Upper lobe of left lung (tissue), 6 donors: ENCODE results near the gene USP50. TPM values are rescaled to one million over a fixed set of nuclear protein-coding genes. Genes with fewer than 3 reads are reported as not detected.

ENCODE experiments used
- ATAC-seq, 2 donors: fragments of 200-7000 bp; cut with Tn5 transposase; one replicate each; pipeline ENCODE4 v1.9.1; 2022; ENCODE audit warnings: mild to moderate bottlenecking in 2 of 2, moderate library complexity in 2 of 2; ENCODE audit not compliant: low FRiP score in 2 of 2
- DNase-seq, 2 donors: peaks; one replicate each; pipeline ENCODE4 v3.0.0-alpha.2; 2019 to 2020
- H3K27ac ChIP-seq, 4 donors: fragments of 200-600 bp; sonication (generic); one replicate each; pipeline ENCODE4 v1.5.1; 2016 to 2019
- H3K27me3 ChIP-seq, 4 donors: fragments of 200-600 bp; sonication (generic); one replicate each; pipeline ENCODE4 v1.5.1; 2017 to 2019
- H3K36me3 ChIP-seq, 4 donors: fragments of 200-600 bp; sonication (generic); one replicate each; pipeline ENCODE4 v1.5.1; 2016 to 2019
- H3K4me1 ChIP-seq, 4 donors: fragments of 200-600 bp; sonication (generic); one replicate each; pipeline ENCODE4 v1.5.1; 2018 to 2019
- H3K4me3 ChIP-seq, 4 donors: fragments of 200-600 bp; sonication (generic); one replicate each; pipeline ENCODE4 v1.5.1; 2017 to 2019; ENCODE audit warnings: mild to moderate bottlenecking in 2 of 4, moderate library complexity in 1 of 4
- H3K9me3 ChIP-seq, 4 donors: fragments of 200-600 bp; sonication (generic); one replicate each; pipeline ENCODE4 v1.5.1; 2018 to 2019
- CTCF ChIP-seq, 6 experiments: fragments of 450-650 bp in 4 of 6; fragments of 200-600 bp in 2 of 6; sonication (generic) in 2 of 6; IDR thresholded peaks; one replicate each; pipeline ENCODE4 v1.5.1; 2016 to 2019; ENCODE audit warnings: antibody characterized with exemption in 6 of 6
- EP300 ChIP-seq, 4 donors: sonication (generic); formaldehyde crosslinking; IDR thresholded peaks; one replicate each; pipeline ENCODE4 v1.5.1; 2017; ENCODE audit warnings: antibody characterized with exemption in 4 of 4, control low read depth in 2 of 4
- POLR2A ChIP-seq, 4 donors: fragments of 450-650 bp; IDR thresholded peaks; one replicate each; pipeline ENCODE4 v1.5.1; 2016 to 2017; ENCODE audit warnings: antibody characterized with exemption in 4 of 4, mild to moderate bottlenecking in 2 of 4
- POLR2AphosphoS5 ChIP-seq, 2 donors: sonication (generic); formaldehyde crosslinking; IDR thresholded peaks; one replicate each; pipeline ENCODE4 v1.5.1; 2017; ENCODE audit warnings: antibody characterized with exemption in 2 of 2
- WGBS, 2 donors: methylation state at CpG; one replicate each; pipeline ENCODE4 v1.1.5; 2017 to 2018; 5-methylcytosine and 5-hydroxymethylcytosine counted together
- small RNA-seq, 4 donors: library from RNA; depleted of rRNA; stranded (forward); fragments of <200 nt; gene quantifications; one replicate each; pipeline ENCODE3, GENCODE V24; 2016
- total RNA-seq, 6 donors: library from RNA; depleted of rRNA in 4 of 6; stranded (reverse); fragments of >200 nt in 4 of 6; gene quantifications; one replicate each; pipeline versions ENCODE4 v1.1.0 to v1.2.1, GENCODE V29; 2016 to 2021
- donor health status: DM: no; HTN: no; CAD: no; lungs with moderate emphysema.
- donor health status: DM: no; HTN: yes; CAD: no; lungs with severe emphysema.

Gene USP50
- total RNA-seq, 6 donors from 2014 or later = 0.31 to 0.67 TPM; not detected in 4

- no peak for ATAC-seq
- Histone ChIP-seq H3K4me1 (no peaks in the 10 kb centered on the region), H3K27ac (no peak overlapping the region), H3K9me3 (no peaks in the 10 kb centered on the region), H3K36me3 (peaks cover 0 to 79% (median 36%) of the 10 kb centered on the region in 4 donors), H3K27me3 (no peaks in the 10 kb centered on the region), H3K4me3 (no peak overlapping the region)
- TF ChIP-seq EP300 (IDR thresholded peaks at IDR 0.05) (no peak), POLR2AphosphoS5 (IDR thresholded peaks at IDR 0.05) (no peak), CTCF (IDR thresholded peaks at IDR 0.05) (no peak), POLR2A (IDR thresholded peaks at IDR 0.05) (no peak)
- no peak for DNase-seq
- WGBS, 2 donors = 94 to 96% methylated on average over 2 of the region's 2 CpGs
These were observed 75.4 kb downstream of the USP50 start for GRCh38 chr15:50471072-50471471.

DNA sequence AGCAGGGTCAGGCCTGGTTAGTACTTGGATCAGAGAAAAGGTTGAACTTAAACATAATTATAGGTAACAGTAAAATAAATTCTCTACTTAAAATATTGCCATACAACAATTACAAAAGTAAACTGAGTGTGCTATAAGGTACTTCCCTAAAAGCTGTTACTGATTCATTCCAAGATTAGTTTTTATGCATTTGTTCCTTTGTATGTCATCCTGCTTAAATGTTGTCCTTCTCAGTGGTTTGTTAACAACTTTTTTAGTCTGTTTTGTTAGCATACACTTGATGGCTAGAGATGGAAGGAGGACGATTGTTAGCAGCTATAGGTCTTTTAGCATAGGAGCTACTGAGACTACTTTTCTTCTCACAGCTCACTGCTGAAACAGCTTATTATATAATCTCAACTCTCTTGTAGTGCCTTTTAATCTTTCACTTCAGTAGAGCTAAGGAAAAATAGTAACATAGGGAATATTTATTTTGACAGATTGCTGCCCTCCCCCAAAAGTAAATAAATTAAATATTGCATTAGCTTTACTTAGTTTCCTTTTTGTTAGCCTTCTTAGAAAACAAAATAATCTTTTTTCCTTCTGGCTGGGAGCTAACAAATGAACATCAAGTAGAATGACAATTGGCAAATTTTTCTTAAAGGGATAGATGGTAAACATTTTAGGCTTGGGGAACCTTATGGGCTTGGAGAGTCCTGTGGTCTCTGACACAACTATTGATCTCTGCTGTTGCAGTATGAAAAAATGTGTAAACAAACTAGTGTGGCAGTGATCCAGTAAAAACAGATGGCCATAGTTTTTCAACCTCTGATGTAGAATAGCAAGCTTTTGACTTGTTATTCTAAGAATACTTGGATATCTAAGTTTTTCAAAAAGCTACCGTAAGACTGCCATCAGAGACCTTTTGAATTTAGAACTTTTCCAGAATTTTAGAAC is 82.8 kb downstream of the USP50 start:
- no peaks in the 10 kb centered on the region for H3K4me1 ChIP-seq
- no peak for ATAC-seq
- H3K36me3 ChIP-seq = peaks cover 0 to 86% (median 34%) of the 10 kb centered on the region in 4 donors

GRCh38 chr15:50458348-50459112 is 87.9 kb downstream of the USP50 start:
- Histone ChIP-seq H3K4me1 (no peaks in the 10 kb centered on the region), H3K27me3 (no peaks in the 10 kb centered on the region), H3K9me3 (no peaks in the 10 kb centered on the region), H3K4me3 (no peak overlapping the region), H3K27ac (no peak overlapping the region), H3K36me3 (peaks cover 4 to 74% (median 36%) of the 10 kb centered on the region in 4 donors)
- no peak for TF ChIP-seq CTCF (IDR thresholded peaks at IDR 0.05)
- TF ChIP-seq POLR2AphosphoS5 (IDR thresholded peaks at IDR 0.05) = no peak
- TF ChIP-seq POLR2A (IDR thresholded peaks at IDR 0.05) = no peak
- TF ChIP-seq EP300 (IDR thresholded peaks at IDR 0.05) = no peak
- ATAC-seq (no peak), DNase-seq (no peak)
- 92 to 94% methylated on average over 7 of the region's 7 CpGs for WGBS, 2 donors

More for the DNA sequence above, 82.8 kb downstream of the USP50 start:
- Histone ChIP-seq H3K27ac (no peak overlapping the region), H3K27me3 (no peaks in the 10 kb centered on the region), H3K4me3 (no peak overlapping the region), H3K9me3 (no peaks in the 10 kb centered on the region)
- 64 to 66% methylated on average over 2 of the region's 2 CpGs for WGBS, 2 donors
- no peak for TF ChIP-seq CTCF (IDR thresholded peaks at IDR 0.05)
- no peak for TF ChIP-seq POLR2A (IDR thresholded peaks at IDR 0.05)
- no peak for TF ChIP-seq POLR2AphosphoS5 (IDR thresholded peaks at IDR 0.05)
- no peak for TF ChIP-seq EP300 (IDR thresholded peaks at IDR 0.05)
- no peak for DNase-seq

- no peak for DNase-seq
- Histone ChIP-seq H3K27ac (no peak overlapping the region), H3K27me3 (no peaks in the 10 kb centered on the region), H3K4me1 (peaks cover 0 to 9% (median 0%) of the 10 kb centered on the region in 4 donors), H3K9me3 (no peaks in the 10 kb centered on the region), H3K36me3 (peaks cover 7 to 68% (median 25%) of the 10 kb centered on the region in 4 donors), H3K4me3 (no peak overlapping the region)
- no peak for ATAC-seq
- TF ChIP-seq POLR2AphosphoS5 (IDR thresholded peaks at IDR 0.05) = no peak
These were observed 93.5 kb downstream of the USP50 start for GRCh38 chr15:50452927-50453326.

Small RNAs within 50 kb of the gene (small RNA-seq; reads per million reads assigned to genes)
- 0 to 0.22 (median 0.06) reads per million in 4 donors for gene RNA5SP395

Other genes starting within 250 kb of the USP50 start
- 10 to 100 TPM in 4 of 6 donors, 1 to 10 TPM in 2; 7.3 to 22.5 (median 14.4) TPM for gene GABPB1, start 191.5 kb downstream of the USP50 start, total RNA-seq
- gene USP8, start 122.3 kb downstream of the USP50 start, total RNA-seq = 10 to 100 TPM; 21.8 to 65.4 (median 53.2) TPM
- gene TRPM7, start 140.1 kb upstream of the USP50 start, total RNA-seq = 10 to 100 TPM; 31.4 to 74.3 (median 37.3) TPM
- gene SPPL2A, start 219.0 kb upstream of the USP50 start, total RNA-seq = 100 to 1,000 TPM in 4 of 6 donors, 10 to 100 TPM in 2; 65.0 to 128 (median 111) TPM